GM19324 (cell line): Measurements from ENCODE around the gene SND1.
"Not testable (repeated sequence)": the region's sequence is repeated elsewhere in the genome, so short reads cannot be mapped to it uniquely, and the experiment has no call there.

Source experiments
- ATAC-seq: cut with Tn5 transposase; IDR thresholded peaks from one replicate; pipeline ENCODE4 v1.9.1; 2021; ENCODE audit warnings: mild to moderate bottlenecking, moderate library complexity; ENCODE audit not compliant: unreplicated experiment, low FRiP score

The SND1 gene

DNA sequence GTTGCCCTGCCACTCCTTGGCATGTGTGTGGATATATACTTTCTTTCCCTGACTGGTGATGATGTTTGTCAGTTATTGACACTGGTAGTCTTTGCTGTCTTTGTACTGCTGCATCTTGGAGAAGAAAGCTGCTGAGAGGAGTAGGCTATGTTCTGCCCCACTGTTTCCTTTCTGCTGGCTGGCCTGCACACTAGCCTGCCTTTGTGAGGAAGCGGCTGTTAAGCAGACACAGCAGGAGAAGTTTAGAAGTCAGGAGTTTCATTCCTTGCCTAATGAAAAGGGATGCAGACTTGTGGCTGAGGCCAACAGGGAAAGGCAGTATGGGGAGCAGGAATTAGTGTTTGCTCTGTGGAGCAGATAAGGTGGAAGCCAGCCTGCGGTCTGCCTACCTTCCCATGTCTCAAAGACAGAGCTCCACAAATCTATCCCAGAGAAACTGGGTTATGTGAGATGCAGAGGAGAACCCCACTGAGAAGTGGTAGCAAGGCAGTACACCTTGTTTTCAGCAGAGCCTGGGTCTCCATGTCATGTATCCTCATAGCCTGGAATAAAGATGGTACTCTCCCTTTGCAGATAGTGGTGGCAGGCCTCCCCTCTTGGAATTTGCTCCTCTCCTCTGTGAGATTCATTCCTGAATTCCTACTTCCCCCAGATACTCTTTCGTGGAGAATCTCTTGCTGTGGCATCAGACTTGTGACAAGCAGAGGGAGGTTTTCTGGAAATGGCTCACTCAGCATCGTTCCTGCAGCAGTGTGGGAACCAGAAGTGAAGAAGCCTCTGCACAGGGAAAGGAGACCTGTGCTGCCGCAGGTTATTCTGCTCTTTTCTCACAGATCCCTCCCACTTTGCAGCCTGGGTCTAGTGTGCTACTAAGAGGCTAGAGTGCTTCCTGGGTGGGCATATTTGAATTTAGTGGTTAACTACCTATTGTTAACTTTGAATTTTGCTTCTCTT is 249.0 kb downstream of the SND1 start:
- no peak for ATAC-seq

DNA sequence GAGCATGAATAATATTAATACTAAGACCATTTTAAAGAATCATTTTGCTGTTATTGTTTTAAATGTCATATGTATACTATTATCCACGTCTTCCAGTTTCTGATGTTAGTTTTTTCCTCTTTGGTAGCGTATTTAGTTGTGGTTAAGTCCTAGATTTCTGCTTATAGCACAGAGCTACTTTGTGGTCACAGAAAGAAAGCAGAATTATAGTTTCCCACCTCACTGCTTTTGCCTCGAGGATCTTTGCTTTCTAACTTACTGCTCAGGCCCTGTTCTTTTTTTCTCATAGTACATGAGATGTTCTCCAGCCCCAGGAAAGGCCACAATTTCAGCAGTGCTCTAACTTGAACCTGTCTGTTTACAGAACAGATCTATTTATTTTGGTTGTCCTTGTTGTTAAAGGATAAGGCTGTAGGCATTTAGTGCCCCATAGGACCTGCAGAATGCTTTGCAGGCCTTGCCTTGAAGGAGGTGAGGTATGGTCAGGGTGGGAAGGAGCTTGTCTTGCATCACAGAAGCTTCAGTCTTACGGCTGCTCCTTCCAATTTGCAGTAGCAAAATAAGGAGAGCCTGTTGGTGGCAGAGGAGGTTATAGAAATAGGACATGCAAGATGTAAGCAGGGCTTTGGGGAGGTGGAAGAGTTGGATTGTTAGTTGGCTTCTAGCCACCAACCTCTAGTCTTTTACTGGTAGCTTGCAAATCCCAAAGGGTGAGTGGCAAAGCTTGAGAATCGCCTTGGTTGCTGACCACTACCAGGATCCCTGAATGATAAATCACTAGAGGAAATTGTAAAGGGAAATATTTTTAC is 250.1 kb downstream of the SND1 start:
- no peak for ATAC-seq

DNA sequence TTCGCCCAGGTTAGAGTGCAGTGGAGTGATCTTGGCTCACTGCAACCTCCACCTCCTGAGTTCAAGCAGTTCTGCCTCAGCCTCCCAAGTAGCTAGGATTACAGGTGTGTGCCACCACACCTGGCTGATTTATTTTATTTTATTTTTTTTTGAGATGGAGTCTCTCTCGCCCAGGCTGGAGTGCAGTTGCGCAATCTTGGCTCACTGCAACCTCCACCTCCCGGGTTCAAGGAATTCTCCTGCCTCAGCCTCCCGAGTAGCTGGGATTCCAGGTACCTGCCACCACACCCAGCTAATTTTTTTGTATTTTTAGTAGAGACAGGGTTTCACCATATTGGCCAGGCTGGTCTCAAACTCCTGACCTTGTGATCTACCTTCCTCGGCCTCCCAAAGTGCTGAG is 250.8 kb downstream of the SND1 start:
- not testable (repeated sequence) for ATAC-seq

DNA sequence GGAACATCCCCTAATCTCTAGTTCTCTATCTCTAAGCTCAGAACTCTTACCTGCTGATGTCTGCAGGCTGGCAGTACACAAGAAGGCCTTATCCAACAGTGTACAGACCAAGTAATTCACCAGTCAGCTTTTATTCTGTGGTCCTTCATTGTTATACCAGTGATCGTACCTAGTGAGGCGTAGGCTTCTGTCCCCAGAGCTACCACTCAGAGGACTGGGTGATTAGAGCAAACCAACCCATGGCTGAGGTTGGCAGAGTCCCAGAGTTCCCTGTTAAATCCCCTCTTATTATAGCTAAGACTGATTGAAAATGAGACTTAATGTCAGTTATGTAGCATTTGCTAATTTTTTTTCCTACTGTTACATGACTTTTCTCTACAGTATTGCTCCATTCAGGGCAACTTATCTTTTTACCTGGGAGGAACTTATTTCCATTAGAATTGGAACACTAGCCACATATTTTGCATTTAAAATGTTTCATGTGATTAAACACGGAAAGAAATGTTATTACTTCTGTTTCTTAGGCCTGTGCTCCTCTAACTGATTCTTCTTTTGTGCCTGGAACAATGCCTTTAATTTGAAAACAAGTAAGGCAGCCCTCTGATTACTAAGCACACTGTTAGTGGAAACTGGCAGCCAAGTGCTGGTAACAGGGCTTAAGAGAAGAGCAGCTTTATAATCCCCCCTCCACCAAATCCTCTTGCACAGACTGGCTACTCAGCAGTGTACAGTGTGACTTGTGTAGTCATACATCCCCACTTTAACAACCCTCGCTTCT is 252.1 kb downstream of the SND1 start:
- ATAC-seq = no peak

DNA sequence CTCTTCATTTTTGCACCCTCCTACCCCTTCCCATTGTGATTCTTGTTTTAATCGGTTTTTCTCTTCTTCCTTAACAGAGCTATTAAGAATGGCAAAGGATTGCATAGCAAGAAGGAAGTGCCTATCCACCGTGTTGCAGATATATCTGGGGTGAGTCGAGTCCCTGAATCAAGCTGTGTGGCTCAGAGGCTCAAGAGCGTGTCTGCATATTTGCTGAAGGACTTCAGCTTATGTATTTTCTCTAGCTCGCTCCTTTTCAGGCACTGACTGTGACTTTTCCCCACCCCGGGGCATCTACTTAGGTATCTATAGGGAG is 252.6 kb downstream of the SND1 start:
- ATAC-seq = no peak

DNA sequence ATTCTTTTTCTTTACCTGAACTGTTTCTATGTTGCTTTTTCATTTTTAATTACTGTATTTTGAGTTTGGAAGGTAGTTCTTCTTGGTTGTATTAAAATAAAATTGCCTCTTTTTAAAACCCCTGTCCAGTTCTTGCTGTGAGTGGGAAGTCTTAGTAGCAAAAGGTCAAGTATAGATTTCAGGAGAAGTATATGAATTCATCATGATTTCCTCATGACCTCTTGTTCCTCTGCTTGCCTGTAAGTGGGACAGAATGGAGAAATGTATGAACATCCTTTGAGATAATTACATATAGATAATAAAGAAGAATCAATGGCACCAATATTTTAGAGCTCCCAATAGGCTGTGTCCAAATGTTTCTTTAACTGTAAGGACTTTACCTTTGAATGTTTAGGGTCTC is 253.0 kb downstream of the SND1 start:
- no peak for ATAC-seq

DNA sequence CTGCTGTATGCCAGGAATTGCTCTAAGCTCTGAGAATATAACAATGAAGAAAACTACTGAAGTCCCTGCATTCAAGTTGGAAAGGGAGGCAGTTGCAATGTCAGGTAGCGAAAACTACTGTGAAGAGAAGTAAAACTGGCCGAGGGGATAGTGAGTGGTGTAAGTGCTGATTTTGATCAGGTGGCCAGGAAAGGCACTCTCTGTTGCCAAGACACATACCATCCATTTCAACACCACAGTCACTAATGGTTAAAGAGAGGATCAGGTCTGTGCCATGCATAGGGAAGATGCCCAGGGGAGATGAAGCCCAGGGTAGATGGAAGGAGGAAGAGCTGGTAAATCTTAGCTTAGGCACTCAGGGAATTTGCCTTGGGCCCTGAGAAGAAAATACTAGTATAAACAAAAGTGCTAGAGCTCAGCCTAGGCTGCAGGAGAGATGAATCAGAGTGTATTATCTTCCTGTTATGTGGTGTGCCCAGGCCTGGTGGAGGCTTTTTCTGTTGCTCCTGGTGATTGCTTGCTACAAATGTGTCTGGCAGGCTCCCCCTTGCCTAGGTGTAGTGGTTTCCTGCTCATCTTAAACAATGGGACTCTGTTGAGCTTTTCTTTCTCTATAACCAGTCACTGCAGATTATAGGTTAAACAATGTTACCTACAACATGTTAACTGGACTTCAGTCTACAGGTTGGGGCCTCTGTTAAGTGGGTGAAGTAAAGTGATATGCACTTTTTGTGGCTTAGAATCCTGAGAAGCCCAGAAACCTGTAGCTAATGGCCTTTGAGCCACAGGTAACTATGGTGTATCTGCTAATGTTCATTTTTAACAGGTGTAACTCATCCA is 253.7 kb downstream of the SND1 start:
- no peak for ATAC-seq

DNA sequence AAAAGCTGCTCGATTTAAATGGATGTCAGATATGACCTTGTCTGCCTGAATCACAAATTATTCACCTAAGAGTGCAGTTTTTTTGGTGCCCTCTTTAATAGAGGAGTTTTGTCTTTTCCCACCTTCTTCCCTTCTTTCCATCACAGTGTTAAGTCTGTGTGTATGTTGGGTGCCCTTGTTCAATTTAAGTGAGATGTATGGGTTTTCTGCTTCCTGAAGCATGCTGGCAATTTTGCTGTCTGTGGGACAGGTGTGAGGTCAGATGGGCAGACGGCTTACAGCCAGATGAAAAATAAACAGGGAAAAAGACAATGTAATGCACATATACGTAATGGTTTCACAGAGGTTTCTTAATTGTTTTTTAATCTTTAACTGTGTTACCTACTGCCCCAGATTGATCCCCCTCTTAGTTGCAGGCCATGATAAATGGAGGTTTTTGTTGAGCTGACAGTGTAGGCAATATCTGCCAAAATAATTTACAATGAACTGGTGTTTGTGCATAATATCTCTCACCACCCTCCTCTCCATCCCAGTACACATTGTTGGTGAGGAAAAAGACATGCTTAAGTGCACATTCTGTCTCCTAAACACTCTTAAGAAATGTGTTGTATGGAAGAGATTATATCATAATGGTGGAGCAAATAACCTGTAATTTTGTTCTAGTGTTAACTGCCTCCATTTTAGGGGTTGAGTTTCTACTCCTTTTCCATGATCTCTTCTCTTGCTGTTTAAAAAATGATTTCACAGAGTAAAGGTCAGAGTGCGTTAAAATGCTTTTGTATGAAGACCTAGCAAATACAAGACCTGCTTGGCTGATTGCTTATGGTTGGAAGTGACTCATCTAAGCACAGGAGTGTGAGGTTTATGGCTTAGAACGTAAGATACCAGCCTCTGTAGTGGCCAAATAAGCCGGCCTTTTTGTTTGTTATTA is 255.4 kb downstream of the SND1 start:
- ATAC-seq = no peak

DNA sequence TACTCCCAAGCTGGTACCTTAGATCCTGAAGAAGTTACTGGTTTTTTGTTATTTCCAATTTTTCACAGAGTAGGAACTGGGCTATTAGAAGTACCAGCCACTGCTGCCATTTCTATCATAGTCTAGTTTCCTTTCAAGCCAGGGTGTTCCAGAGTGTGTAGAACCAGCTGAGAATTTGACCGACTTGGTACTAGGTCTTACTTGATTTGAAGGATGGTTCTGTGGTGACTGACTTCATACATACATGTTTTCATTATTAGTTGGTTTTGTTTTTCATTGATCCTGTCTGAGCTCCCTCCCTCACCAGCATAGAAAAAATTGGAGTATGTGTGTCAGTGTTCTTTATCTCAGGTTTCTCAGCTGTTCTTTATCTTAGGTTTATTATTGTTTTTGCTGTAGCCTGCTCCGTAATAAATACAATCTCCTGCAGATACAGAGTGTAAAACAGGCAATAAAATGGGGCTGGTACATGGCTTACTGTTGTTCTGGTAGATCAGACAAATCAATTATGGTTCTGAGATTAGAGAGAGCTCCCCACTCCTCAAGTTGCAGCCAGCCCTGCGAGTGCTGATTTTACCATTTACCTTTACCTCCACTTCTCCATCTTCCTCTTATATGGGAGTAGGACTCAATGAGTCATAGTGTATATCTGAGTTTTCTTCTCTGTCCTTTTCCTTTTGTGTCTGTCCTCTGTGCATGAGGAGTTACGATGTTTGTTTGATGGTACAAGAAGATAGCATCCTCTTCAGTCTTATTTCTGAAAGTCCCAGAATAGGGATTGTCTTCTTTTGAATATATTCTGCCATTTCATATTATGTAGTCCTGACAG is 256.6 kb downstream of the SND1 start:
- ATAC-seq = no peak

DNA sequence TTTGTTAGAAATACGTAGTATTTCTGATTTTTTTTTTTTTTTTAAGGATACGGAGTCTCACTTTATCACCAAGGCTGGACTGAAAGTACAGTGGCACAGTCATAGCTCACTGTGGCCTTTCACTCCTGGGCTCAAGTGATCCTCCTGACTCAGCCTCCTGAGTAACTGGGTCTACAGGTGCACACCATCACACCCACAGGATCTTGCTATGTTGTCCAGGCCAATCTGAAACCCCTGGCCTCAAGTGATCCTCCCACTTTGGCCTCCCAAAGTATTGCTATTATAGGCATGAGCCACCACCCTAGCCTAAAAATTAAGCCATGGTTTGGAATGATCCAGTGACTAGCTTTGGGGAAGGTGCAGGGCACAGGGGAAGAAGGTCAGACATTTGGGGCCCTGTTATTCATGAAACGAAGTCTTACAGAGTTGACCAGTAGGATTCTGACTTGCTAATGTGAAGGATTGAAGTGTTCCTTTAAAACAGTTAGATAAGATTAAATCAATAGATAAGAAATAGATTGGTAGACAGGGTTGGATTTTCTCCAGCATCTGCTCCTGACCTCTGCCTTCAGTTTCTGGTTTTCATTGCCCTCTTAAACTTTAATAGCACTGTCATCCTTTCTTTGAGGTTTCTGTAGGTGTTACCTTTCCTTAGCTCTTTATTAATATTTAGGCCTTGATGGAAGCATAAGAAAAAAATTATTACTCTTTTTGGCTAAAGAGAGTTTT is 257.6 kb downstream of the SND1 start:
- no peak for ATAC-seq

DNA sequence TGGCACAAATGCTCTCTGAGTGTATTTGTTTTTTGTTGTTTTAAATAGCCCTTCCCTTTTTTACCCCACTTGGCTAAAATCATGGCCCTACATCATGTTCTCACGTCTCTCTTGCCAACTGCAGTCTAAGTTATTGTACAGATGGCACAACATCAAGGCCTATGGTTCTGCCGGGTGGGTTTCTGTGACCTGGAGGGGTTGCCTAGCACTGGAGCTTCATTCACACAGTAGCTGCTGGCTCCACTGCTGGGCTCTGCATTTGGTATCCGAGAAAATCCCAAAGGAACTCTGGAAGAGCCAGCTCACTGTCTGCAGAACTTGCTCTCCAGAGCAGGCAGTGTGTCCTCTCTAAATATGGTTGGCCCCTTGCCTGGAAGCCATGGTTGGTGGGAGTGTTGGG is 258.7 kb downstream of the SND1 start:
- no peak for ATAC-seq

DNA sequence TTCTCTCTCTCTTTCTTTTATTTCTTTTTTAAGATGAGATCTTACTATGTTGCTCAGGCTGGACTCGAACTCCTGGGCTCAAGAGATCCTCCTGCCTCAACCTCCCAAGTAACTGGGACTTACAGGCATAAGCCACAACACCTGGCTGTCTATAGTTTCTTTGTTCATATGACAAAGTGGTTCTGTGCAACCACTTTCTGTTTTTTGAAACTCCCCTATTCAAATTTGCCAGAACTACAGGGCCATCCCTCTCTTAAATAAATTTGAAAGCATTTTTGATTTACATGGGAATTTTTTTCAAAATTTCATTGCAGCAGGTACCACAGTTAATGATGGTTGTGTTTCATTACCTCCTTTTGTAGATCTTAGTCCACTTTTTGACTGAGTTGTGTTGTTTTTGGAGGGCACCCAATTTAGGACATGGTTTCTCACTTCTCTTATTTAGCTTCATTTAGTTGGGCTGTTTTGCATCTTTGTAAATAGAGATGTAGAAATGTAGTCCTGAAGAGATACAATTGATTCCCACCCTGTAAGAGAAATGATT is 260.0 kb downstream of the SND1 start:
- peak; percentile 76 for ATAC-seq

DNA sequence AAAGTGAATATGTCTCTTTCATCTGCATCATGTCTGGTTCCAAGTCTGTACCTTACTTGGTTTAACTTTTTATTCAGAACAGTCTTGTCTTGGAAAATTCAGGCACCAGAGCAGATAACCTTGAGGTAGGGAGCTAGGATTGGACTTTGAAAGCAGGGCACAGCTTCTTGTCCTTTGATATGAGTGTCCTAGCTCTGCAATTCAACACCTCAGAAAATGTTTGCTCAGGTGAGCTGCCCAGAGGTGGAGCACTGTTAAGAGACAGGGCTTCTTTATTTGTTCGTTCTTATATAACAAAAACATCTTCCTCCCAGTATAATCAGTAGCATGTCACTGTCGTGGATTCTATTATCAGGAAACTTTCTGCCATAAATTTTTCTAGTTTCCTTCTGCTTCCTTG is 260.9 kb downstream of the SND1 start:
- no peak for ATAC-seq

DNA sequence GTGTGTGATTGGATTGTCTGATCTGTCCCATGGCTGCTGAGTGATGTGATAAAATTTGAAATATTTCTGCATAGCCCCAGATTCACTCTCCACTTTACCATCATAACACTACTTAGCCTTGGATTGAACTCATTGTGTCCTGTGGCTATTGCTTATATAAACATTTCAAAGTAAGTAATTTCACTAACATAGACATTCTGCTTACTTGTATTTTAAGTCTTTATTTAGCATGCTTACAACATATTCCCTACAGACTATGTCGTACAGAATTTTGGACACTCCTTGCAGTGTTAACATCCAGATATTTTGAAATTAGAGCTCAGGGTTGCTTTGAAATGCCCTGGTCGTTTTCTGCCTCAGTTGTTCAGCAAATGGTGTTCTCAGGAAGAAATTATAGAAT is 261.7 kb downstream of the SND1 start:
- no peak for ATAC-seq

DNA sequence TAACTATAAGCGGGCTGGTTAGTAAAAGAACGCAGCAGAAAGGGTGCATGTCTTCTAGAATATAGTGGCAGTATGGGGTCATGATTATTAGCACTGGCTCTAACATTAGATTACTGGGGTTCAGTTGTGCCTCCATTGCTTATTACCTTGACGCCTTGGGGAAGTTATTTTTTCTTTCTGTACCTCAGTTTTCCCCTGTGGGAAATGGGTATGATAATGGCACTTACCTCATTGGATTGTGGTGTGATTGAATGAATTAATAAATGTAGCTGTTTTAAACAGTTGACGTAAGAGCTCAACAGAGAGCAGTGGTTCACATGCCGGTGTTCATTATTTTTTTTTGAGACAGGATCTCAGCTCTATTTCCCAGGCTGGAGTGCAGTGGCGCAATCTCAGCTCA is 262.7 kb downstream of the SND1 start:
- ATAC-seq = no peak

DNA sequence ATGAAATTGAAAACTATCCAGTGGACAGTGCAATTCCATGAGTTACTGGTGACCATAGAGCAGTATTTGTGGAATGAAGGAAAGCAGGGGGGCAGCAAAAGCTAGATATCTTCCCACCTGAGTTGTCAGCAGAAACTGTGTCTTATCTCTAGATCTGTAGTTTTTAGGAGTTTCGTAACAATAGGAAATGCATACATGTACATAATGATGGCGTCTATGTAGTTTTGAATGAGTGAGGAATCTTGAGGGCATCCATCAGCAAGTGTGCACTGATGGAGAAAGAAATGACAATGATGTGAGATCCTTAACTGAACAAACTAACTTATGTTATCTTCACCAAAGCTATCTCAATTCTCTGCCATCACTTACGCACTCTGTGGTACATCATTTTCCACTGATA is 264.7 kb downstream of the SND1 start:
- no peak for ATAC-seq

DNA sequence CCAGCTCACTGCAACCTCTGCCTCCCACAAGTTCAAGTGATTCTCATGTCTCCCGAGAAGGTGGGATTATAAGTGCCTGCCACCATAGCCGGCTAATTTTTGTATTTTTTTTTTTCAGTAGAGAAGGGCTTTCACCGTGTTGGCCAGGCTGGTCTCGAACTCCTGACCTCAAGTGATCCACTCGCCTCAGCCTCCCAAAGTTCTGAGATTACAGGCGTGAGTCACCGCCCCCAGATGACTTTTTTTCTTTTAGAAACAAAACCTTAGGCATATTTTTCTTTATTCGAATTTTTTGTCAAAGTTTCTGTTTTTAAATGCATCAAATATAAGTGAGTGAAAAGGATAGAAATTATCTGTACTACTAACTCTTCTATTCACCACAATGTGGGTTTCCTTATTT is 266.1 kb downstream of the SND1 start:
- no peak for ATAC-seq
